ENCODE data around the gene PIK3C2B. TPM values are rescaled to one million over a fixed set of nuclear protein-coding genes. Genes with fewer than 3 reads are reported as not detected.

Gene PIK3C2B
- total RNA-seq, 2 experiments from 2014 or later: 26.2 to 28.4 TPM

- H3K27me3 Mint-ChIP-seq (ENCODE audit: low read depth): no peaks in the 10 kb centered on the region
- H3K4me3 Mint-ChIP-seq: no peak overlapping the region
- DNase-seq (no peak), ATAC-seq (no peak)
- H3K27ac Mint-ChIP-seq: no peak overlapping the region
- peaks cover 36% of the 10 kb centered on the region for H3K4me1 Mint-ChIP-seq (ENCODE audit: low read depth)
- CTCF ChIA-PET: interaction anchor here (0.7 to 5.6 kb wide), 12 partner anchors 8 to 315 kb away, joined by 3 to 39 read pairs (median 4); partner anchors contain the start of gene PIK3C2B
- POLR2A ChIA-PET: interaction anchor here (2.8 kb wide), 1 partner anchor 15 kb away, joined by 18 read pairs; the partner anchor contains the start of gene PIK3C2B
- no peaks in the 10 kb centered on the region for H3K9me3 Mint-ChIP-seq (ENCODE audit: insufficient read depth)
- no peaks in the 10 kb centered on the region for H3K36me3 Mint-ChIP-seq (ENCODE audit: low read depth)
These were observed 16.3 kb downstream of the PIK3C2B start for GRCh38 chr1:204478172-204478899.

- no peak overlapping the region for H3K27ac Mint-ChIP-seq
- H3K36me3 Mint-ChIP-seq (ENCODE audit: low read depth): peaks cover 1% of the 10 kb centered on the region
- H3K27me3 Mint-ChIP-seq (ENCODE audit: low read depth): no peaks in the 10 kb centered on the region
- H3K9me3 Mint-ChIP-seq (ENCODE audit: insufficient read depth): no peaks in the 10 kb centered on the region
- no peak overlapping the region for H3K4me3 Mint-ChIP-seq
- no peak for ATAC-seq
- H3K4me1 Mint-ChIP-seq (ENCODE audit: low read depth): peaks cover 36% of the 10 kb centered on the region
- no peak for DNase-seq
- ChIA-PET CTCF (interaction anchor here (0.7 to 5.6 kb wide), 8 partner anchors 9 to 314 kb away, joined by 3 to 39 read pairs (median 10); partner anchors contain the start of gene PIK3C2B), POLR2A (interaction anchor here (2.8 kb wide), 1 partner anchor 17 kb away, joined by 18 read pairs; the partner anchor contains the start of gene PIK3C2B)
These were observed 17.4 kb downstream of the PIK3C2B start for GRCh38 chr1:204477036-204477740.

GRCh38 chr1:204476563-204476962, 18.0 kb downstream of the PIK3C2B start:
- no peak overlapping the region for H3K27ac Mint-ChIP-seq
- no peak overlapping the region for H3K4me3 Mint-ChIP-seq
- CTCF ChIA-PET: interaction anchor here (1.0 to 3.4 kb wide), 3 partner anchors 20 to 45 kb away, joined by 3 to 15 read pairs (median 3); no protein-coding TSS in a partner anchor
- peaks cover 36% of the 10 kb centered on the region for H3K4me1 Mint-ChIP-seq (ENCODE audit: low read depth)
- no peaks in the 10 kb centered on the region for H3K27me3 Mint-ChIP-seq (ENCODE audit: low read depth)
- DNase-seq (no peak), ATAC-seq (no peak)
- peaks cover 1% of the 10 kb centered on the region for H3K36me3 Mint-ChIP-seq (ENCODE audit: low read depth)
- POLR2A ChIA-PET: no interaction called here
- H3K9me3 Mint-ChIP-seq (ENCODE audit: insufficient read depth): no peaks in the 10 kb centered on the region

DNA sequence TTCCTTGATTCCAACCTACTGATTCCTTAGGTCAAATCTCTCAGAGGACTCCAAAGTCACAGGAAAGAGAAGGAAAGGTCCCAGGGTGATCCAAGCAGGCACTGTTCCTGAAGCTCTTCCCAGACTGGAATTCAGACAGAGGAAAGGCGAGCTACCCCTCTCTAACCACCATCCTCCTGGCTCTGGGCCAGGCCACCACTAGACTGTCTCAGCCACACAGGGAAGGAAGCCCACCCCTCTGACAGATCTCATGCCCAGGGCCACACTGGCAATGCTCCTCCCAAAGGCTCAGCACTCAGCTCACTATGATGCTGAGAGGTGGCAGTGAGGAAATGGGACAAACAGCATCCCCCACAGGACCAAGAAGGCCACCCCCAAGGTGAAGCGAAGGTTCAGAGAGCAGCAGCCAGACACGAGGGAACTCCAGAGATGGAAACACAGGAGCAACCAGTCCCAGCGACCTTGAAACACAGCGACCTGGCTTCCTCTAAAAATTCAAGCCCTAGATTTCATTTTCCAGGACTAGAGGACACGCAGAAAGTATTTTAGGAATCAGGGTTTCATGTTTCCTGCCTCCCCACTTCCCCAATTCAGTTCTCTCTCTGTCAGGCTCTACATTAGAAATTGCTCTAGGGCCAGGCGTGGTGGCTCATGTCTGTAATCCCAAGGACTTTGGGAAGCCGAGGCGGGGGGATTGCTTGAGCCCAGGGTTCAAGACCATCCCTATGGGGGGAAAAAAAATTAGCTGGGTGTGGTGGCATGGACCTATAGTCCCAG, 18.8 kb downstream of the PIK3C2B start:
- DNase-seq (no peak), ATAC-seq (no peak)
- POLR2A ChIA-PET: interaction anchor here (0.6 kb wide), 1 partner anchor 633 kb away, joined by 3 read pairs; no protein-coding TSS in a partner anchor
- Mint-ChIP-seq H3K9me3 (ENCODE audit: insufficient read depth) (no peaks in the 10 kb centered on the region), H3K4me3 (no peak overlapping the region), H3K27me3 (ENCODE audit: low read depth) (no peaks in the 10 kb centered on the region), H3K36me3 (ENCODE audit: low read depth) (peaks cover 1% of the 10 kb centered on the region), H3K27ac (peak overlapping the region; percentile 28), H3K4me1 (ENCODE audit: low read depth) (peaks cover 31% of the 10 kb centered on the region)
- CTCF ChIA-PET: interaction anchor here (1.0 to 1.4 kb wide), 3 partner anchors 11 to 26 kb away, joined by 3 to 4 read pairs (median 3); no protein-coding TSS in a partner anchor

GRCh38 chr1:204473400-204473965, 21.1 kb downstream of the PIK3C2B start:
- no peaks in the 10 kb centered on the region for H3K27me3 Mint-ChIP-seq (ENCODE audit: low read depth)
- no peak overlapping the region for H3K4me3 Mint-ChIP-seq
- DNase-seq (no peak), ATAC-seq (no peak)
- H3K4me1 Mint-ChIP-seq (ENCODE audit: low read depth): peaks cover 13% of the 10 kb centered on the region
- ChIA-PET POLR2A (no interaction called here), CTCF (interaction anchor here (0.9 to 1.7 kb wide), 2 partner anchors 30 to 43 kb away, joined by 3 read pairs; no protein-coding TSS in a partner anchor)
- H3K27ac Mint-ChIP-seq: no peak overlapping the region
- H3K9me3 Mint-ChIP-seq (ENCODE audit: insufficient read depth): no peaks in the 10 kb centered on the region
- peaks cover 5% of the 10 kb centered on the region for H3K36me3 Mint-ChIP-seq (ENCODE audit: low read depth)

DNA sequence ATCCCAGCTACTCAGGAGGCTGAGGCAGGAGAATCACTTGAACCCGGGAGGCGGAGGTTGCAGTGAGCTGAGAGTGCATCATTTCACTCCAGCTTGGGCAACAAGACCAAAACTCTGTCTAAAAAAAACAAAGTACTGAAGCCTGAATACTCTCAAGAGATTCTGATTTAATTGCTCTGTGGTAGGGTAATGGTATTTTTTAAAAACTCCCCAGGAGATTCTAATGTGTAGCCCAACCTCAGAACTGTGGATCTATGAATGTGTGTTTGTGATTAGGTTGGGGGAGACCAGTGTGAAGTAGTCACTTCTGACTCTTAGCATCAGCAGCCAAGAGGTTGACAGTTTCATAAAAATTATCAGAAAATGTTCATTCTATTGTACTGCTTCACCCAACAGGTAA, 21.9 kb downstream of the PIK3C2B start:
- no peak for DNase-seq
- H3K36me3 Mint-ChIP-seq (ENCODE audit: low read depth): peaks cover 6% of the 10 kb centered on the region
- H3K9me3 Mint-ChIP-seq (ENCODE audit: insufficient read depth): no peaks in the 10 kb centered on the region
- no peaks in the 10 kb centered on the region for H3K27me3 Mint-ChIP-seq (ENCODE audit: low read depth)
- no peak for ATAC-seq
- peaks cover 9% of the 10 kb centered on the region for H3K4me1 Mint-ChIP-seq (ENCODE audit: low read depth)
- ChIA-PET POLR2A (no interaction called here), CTCF (interaction anchor here (0.9 to 1.7 kb wide), 2 partner anchors 31 to 42 kb away, joined by 3 read pairs; no protein-coding TSS in a partner anchor)
- H3K27ac Mint-ChIP-seq: no peak overlapping the region
- no peak overlapping the region for H3K4me3 Mint-ChIP-seq

DNA sequence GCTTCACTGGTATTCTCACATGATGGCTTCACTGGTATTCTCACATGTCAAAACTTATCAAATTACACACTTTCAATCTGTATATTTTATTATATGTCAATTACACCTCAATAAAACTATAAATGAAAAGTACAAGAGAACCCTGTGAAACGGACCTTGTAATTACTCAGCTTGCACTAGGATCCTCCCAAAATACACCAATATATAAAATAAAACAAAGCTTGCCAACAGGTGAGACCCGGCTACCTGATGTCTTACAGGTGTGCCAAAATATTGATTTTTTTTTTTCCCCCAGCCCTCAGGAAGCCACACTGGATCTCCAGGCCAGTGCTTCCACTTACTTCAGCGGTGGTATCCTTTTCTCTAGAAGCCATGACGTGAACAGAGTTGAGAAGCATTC, 22.9 kb downstream of the PIK3C2B start:
- peaks cover 6% of the 10 kb centered on the region for H3K36me3 Mint-ChIP-seq (ENCODE audit: low read depth)
- ChIA-PET CTCF (interaction anchor here (1.0 kb wide), 1 partner anchor 20 kb away, joined by 3 read pairs; no protein-coding TSS in a partner anchor), POLR2A (no interaction called here)
- DNase-seq (no peak), ATAC-seq (no peak)
- no peaks in the 10 kb centered on the region for H3K27me3 Mint-ChIP-seq (ENCODE audit: low read depth)
- no peak overlapping the region for H3K27ac Mint-ChIP-seq
- peaks cover 7% of the 10 kb centered on the region for H3K4me1 Mint-ChIP-seq (ENCODE audit: low read depth)
- no peak overlapping the region for H3K4me3 Mint-ChIP-seq
- no peaks in the 10 kb centered on the region for H3K9me3 Mint-ChIP-seq (ENCODE audit: insufficient read depth)

DNA sequence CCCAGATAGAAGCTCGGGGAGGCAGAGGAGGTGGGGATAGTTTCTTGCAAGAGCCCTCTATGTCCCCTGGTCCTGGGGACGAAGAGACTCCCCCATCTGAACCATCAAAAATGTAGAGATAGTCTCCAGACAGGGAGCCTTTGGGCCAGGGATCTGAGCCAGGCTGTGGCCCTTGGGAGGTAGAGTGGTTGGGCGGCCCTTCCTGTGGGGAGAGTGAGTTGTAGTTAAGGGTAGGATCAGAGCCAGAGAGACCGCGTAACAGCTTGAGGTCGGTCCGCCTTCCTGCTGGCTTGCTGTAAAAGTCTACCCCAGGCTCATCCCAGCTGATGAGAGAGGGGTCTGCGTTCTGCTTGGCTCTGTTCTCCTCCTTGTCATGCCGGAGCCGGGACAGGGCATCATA, 25.3 kb downstream of the PIK3C2B start:
- Mint-ChIP-seq H3K27ac (no peak overlapping the region), H3K4me1 (ENCODE audit: low read depth) (peaks cover 14% of the 10 kb centered on the region), H3K4me3 (no peak overlapping the region), H3K27me3 (ENCODE audit: low read depth) (no peaks in the 10 kb centered on the region), H3K9me3 (ENCODE audit: insufficient read depth) (no peaks in the 10 kb centered on the region), H3K36me3 (ENCODE audit: low read depth) (peaks cover 6% of the 10 kb centered on the region)
- DNase-seq: no peak
- CTCF ChIA-PET: no interaction called here
- POLR2A ChIA-PET: interaction anchor here (0.6 kb wide), 1 partner anchor 13 kb away, joined by 5 read pairs; no protein-coding TSS in a partner anchor
- no peak for ATAC-seq

DNA sequence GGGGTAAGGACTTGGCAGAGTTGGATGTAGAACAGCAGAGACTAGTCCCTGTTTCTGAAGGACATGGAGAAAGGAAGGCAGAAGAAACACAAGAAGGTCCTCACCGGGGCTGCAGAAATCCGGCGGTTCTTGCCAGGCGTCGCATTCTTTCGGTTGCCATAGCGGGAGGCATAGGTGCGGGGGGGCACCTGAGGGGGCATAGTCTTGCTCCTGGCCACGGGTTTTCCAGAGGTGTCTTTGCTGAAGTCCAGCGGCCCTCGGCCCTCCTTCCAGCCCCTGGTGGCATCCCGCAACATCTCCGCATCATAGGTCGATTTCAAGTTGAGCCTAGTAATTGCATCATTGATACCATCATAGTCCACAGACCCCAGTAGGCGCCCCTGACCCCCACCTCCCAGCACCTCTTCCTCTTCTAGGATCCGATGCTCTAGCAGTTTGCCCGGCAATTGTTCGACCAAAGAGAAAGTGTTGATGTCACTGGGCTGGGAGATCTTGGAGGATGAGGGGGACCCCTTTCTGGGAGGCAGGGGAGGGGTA, 25.8 kb downstream of the PIK3C2B start:
- H3K36me3 Mint-ChIP-seq (ENCODE audit: low read depth): peaks cover 11% of the 10 kb centered on the region
- CTCF ChIA-PET: no interaction called here

DNA sequence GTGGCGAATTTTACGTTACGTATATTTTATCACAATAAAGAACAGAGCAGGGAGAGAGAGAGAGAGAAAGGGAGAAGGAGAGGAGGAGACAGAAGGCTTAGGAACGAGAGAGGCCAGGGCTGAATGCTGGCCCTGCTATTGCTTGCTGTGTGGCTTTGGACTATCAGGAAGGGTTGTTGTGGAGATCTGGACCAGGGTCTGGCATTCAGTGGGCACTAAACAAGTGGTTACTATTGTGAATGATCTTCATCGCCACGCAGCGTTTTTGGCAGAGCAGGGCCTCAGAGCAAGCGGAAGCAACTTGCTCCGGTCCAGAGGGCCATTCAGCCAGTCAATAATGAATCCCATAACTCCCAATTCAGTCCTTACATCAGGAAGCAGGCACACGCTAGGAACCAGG, 26.4 kb downstream of the PIK3C2B start:
- H3K9me3 Mint-ChIP-seq (ENCODE audit: insufficient read depth): no peaks in the 10 kb centered on the region
- DNase-seq (no peak), ATAC-seq (no peak)
- no peak overlapping the region for H3K4me3 Mint-ChIP-seq
- H3K27ac Mint-ChIP-seq: no peak overlapping the region
- peaks cover 11% of the 10 kb centered on the region for H3K36me3 Mint-ChIP-seq (ENCODE audit: low read depth)
- POLR2A ChIA-PET: no interaction called here
- no peaks in the 10 kb centered on the region for H3K27me3 Mint-ChIP-seq (ENCODE audit: low read depth)
- H3K4me1 Mint-ChIP-seq (ENCODE audit: low read depth): peaks cover 25% of the 10 kb centered on the region
- CTCF ChIA-PET: no interaction called here

More for the DNA sequence above, 25.8 kb downstream of the PIK3C2B start:
- POLR2A ChIA-PET: interaction anchor here (0.6 kb wide), 1 partner anchor 13 kb away, joined by 5 read pairs; no protein-coding TSS in a partner anchor
- Mint-ChIP-seq H3K27ac (no peak overlapping the region), H3K9me3 (ENCODE audit: insufficient read depth) (no peaks in the 10 kb centered on the region), H3K27me3 (ENCODE audit: low read depth) (no peaks in the 10 kb centered on the region), H3K4me1 (ENCODE audit: low read depth) (peaks cover 19% of the 10 kb centered on the region), H3K4me3 (no peak overlapping the region)
- DNase-seq (no peak), ATAC-seq (no peak)

Data from activated CD8-positive, alpha-beta T cell treated with anti-CD3 and anti-CD28 coated beads, Interleukin-2, amount 10 ng/mL, durations not matched to agents 7 days and 5 days (primary cell).